Neural progenitor cell (in vitro differentiated cells): ENCODE measurements around the gene PABPC4L.

Source experiments
- CTCF ChIP-seq: fragments of 200-600 bp; sonication (generic); IDR thresholded peaks from 2 replicates; pipeline ENCODE4 v1.5.1; 2017; ENCODE audit warnings: antibody characterized with exemption, mild to moderate bottlenecking
- EZH2 ChIP-seq: fragments of 200-600 bp; sonication (generic); IDR thresholded peaks from 2 replicates; pipeline ENCODE4 v1.6.1; 2017; ENCODE audit warnings: antibody characterized with exemption, mild to moderate bottlenecking, moderate library complexity
- EZH2phosphoT487 ChIP-seq: fragments of 200-600 bp; sonication (generic); IDR thresholded peaks from 2 replicates; pipeline ENCODE4 v1.6.1; 2017; ENCODE audit warnings: antibody characterized with exemption

- TF ChIP-seq CTCF (no peak), EZH2 (no peak), EZH2phosphoT487 (no peak)
Observed at GRCh38 chr4:134147941-134148340, 53.6 kb downstream of the PABPC4L start.
